ACC112 (cell line): ENCODE data around the gene HOXB7.

Source experiments
- H2AFZ ChIP-seq: fragments of 200-600 bp; sonication (generic); one replicate; pipeline ENCODE4 v1.6.0; 2017; ENCODE audit warnings: antibody characterized with exemption, low read length; ENCODE audit not compliant: unreplicated experiment
- H3K27ac ChIP-seq: fragments of 200-600 bp; sonication (generic); 2 replicates; pipeline ENCODE4 v1.5.1; 2014; ENCODE audit warnings: low read depth, mild to moderate bottlenecking, antibody characterized with exemption, low read length, moderate library complexity
- H3K27me3 ChIP-seq: fragments of 200-600 bp; sonication (generic); 2 replicates; pipeline ENCODE4 v1.6.1; 2014; ENCODE audit warnings: mild to moderate bottlenecking, antibody characterized with exemption, low read length, moderate library complexity, mixed read lengths; ENCODE audit not compliant: insufficient read depth
- H3K36me3 ChIP-seq: fragments of 200-600 bp; sonication (generic); 2 replicates; pipeline ENCODE4 v1.6.1; 2016; ENCODE audit warnings: mild to moderate bottlenecking, antibody characterized with exemption, low read length, moderate library complexity, mixed read lengths; ENCODE audit not compliant: insufficient read depth
- H3K4me1 ChIP-seq: fragments of 200-600 bp; sonication (generic); one replicate; pipeline ENCODE4 v1.6.1; 2016; ENCODE audit warnings: low read length, mixed read lengths; ENCODE audit not compliant: insufficient read depth, unreplicated experiment, control insufficient read depth
- H3K4me3 ChIP-seq: fragments of 200-600 bp; sonication (generic); 2 replicates; pipeline ENCODE4 v1.5.1; 2014; ENCODE audit warnings: mild to moderate bottlenecking, low read depth, low read length
- H3K79me2 ChIP-seq: fragments of 200-600 bp; sonication (generic); one replicate; pipeline ENCODE4 v1.6.0; 2016; ENCODE audit warnings: low read length; ENCODE audit not compliant: control insufficient read depth, unreplicated experiment, insufficient read depth

HOXB7 gene

GRCh38 chr17:48596000-48596734 lies 14.7 kb downstream of the HOXB7 start:
- Histone ChIP-seq H3K27me3 (peaks cover 99% of the 10 kb centered on the region), H3K4me1 (no peaks in the 10 kb centered on the region), H3K36me3 (no peaks in the 10 kb centered on the region), H2AFZ (no peak overlapping the region), H3K79me2 (no peaks in the 10 kb centered on the region), H3K27ac (no peak overlapping the region), H3K4me3 (no peak overlapping the region)

GRCh38 chr17:48595278-48595999 lies 15.4 kb downstream of the HOXB7 start:
- H3K79me2 ChIP-seq, result no peaks in the 10 kb centered on the region
- no peak overlapping the region for H3K4me3 ChIP-seq
- no peaks in the 10 kb centered on the region for H3K4me1 ChIP-seq
- no peak overlapping the region for H2AFZ ChIP-seq
- no peak overlapping the region for H3K27ac ChIP-seq
- H3K27me3 ChIP-seq, result peaks cover 99% of the 10 kb centered on the region
- H3K36me3 ChIP-seq, result no peaks in the 10 kb centered on the region

DNA sequence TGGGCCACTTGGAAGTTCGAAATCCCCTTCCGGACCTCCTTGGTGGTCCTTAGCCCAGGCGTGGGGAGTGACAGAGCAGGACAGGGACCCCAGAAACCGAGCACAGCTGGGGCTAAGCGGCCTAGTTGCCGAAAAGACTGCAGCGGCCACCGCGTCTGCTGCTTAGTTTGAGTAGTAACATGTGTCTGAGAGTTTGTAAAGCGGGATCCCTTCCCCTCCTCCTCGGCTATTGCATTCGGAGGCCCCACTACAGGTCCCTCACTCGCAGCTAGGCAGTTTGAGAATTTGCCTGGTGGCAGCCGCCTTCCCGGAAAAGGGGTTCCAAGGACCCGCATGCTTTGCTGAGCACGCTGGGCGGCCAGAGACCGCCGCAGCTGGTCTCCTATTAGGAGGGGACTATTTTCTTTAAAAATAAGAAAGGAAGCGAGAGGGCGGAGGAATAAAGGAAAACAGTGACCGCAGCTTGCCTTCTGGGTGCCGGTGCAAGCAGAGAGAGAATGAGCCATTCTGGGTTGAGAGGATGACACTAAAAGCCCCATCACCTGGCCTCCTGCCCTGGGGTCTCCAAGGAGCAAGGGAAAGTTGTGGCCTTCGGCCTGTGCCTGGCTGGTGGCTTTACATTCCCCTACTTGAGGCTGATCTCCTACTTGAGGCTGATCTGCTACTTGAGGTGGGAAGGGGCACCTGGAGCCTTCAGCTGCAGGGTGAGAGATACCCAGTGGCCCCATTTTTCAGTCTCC lies 16.1 kb downstream of the HOXB7 start:
- no peaks in the 10 kb centered on the region for H3K36me3 ChIP-seq
- peaks cover 99% of the 10 kb centered on the region for H3K27me3 ChIP-seq
- no peaks in the 10 kb centered on the region for H3K4me1 ChIP-seq
- H2AFZ ChIP-seq, result no peak overlapping the region
- H3K27ac ChIP-seq, result no peak overlapping the region
- no peaks in the 10 kb centered on the region for H3K79me2 ChIP-seq
- H3K4me3 ChIP-seq, result no peak overlapping the region

- no peaks in the 10 kb centered on the region for H3K36me3 ChIP-seq
- H3K4me1 ChIP-seq, result no peaks in the 10 kb centered on the region
- H2AFZ ChIP-seq, result no peak overlapping the region
- H3K27ac ChIP-seq, result no peak overlapping the region
- H3K79me2 ChIP-seq, result no peaks in the 10 kb centered on the region
- H3K27me3 ChIP-seq, result peaks cover 99% of the 10 kb centered on the region
- H3K4me3 ChIP-seq, result peak overlapping the region; percentile 39; the same call in 1 of the 2 replicates
Measured at GRCh38 chr17:48593840-48594537, 16.8 kb downstream of the HOXB7 start.

DNA sequence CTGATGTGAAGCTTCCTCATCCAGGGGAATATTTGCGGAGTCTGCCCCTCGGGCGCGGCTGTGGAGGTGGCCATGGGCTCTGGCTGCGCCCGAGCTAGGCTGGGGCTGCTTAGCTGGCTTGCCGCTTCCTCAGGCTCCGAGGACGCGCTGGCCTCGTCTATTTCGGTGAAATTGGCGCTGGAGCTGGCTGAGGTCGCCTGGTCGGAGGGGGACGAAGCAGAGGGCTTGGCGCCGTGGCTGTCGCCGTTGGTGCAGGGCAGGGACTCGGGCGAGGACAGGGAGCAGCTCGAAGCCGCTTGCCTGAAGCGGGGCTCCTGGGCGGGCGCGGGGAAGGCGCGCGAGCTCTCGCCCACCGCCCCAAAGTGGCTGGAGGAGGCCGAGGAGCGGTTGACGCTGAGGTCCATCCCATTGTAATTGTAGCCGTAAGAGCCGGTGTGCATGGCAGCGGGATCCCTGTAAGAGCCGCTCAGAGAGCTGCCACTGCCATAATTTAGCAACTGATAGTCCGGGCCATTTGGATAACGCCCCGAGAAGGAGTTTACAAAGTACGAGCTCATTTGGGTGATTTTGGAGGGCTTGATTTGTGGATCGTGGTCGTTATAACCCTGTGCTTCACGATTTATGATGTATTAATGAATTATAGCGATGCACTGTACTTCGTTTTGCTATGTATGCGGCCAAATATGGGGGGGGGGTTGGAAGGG lies 17.5 kb downstream of the HOXB7 start, which contains the start of gene HOXB5:
Gene HOXB5, minus strand, starts transcription at position 654 of the 704 bp plus-strand sequence. Its CDS starts 97 bp downstream, at position 557.
- Histone ChIP-seq H3K27me3 (peaks cover 99% of the 10 kb centered on the region), H3K27ac (no peak within 1 kb of the TSS), H2AFZ (no peak within 1 kb of the TSS), H3K4me3 (peak within 1 kb of the TSS; percentile 40), H3K79me2 (no peaks in the 10 kb centered on the region), H3K36me3 (no peaks in the 10 kb centered on the region), H3K4me1 (no peaks in the 10 kb centered on the region)

DNA sequence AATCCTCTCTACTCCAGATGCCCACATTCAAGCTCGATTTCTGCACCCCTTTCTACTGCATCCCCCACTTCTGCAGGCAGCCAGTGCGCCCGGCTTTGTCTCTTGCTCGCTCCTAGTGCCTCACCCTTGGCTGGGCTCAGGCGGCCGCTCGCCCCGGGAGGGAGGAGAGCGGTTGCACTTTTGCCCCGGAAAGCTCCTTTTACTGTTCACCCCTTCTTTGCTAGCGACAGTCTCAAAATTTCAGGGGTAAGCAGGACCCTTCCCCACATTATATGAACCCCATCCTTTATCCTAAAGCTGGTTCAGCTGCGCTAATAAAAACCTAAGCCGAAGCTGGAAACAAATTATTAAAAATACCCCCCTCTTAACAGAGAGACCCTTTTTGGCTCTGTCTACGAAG lies 18.2 kb downstream of the HOXB7 start:
- H3K27me3 ChIP-seq, result peaks cover 99% of the 10 kb centered on the region
- H3K36me3 ChIP-seq, result no peaks in the 10 kb centered on the region
- H3K27ac ChIP-seq, result no peak overlapping the region
- no peak overlapping the region for H3K4me3 ChIP-seq
- no peaks in the 10 kb centered on the region for H3K4me1 ChIP-seq
- H2AFZ ChIP-seq, result no peak overlapping the region
- H3K79me2 ChIP-seq, result no peaks in the 10 kb centered on the region

GRCh38 chr17:48592057-48592514 lies 18.7 kb downstream of the HOXB7 start:
- H3K27me3 ChIP-seq, result peaks cover 99% of the 10 kb centered on the region
- H3K79me2 ChIP-seq, result no peaks in the 10 kb centered on the region
- H3K27ac ChIP-seq, result no peak overlapping the region
- H3K4me3 ChIP-seq, result no peak overlapping the region
- no peaks in the 10 kb centered on the region for H3K36me3 ChIP-seq
- no peak overlapping the region for H2AFZ ChIP-seq
- H3K4me1 ChIP-seq, result no peaks in the 10 kb centered on the region

- Histone ChIP-seq H3K27ac (no peak overlapping the region), H3K79me2 (no peaks in the 10 kb centered on the region), H3K36me3 (no peaks in the 10 kb centered on the region), H2AFZ (no peak overlapping the region), H3K4me1 (no peaks in the 10 kb centered on the region), H3K27me3 (peaks cover 99% of the 10 kb centered on the region), H3K4me3 (no peak overlapping the region)
Measured at GRCh38 chr17:48591255-48592056, 19.4 kb downstream of the HOXB7 start.

DNA sequence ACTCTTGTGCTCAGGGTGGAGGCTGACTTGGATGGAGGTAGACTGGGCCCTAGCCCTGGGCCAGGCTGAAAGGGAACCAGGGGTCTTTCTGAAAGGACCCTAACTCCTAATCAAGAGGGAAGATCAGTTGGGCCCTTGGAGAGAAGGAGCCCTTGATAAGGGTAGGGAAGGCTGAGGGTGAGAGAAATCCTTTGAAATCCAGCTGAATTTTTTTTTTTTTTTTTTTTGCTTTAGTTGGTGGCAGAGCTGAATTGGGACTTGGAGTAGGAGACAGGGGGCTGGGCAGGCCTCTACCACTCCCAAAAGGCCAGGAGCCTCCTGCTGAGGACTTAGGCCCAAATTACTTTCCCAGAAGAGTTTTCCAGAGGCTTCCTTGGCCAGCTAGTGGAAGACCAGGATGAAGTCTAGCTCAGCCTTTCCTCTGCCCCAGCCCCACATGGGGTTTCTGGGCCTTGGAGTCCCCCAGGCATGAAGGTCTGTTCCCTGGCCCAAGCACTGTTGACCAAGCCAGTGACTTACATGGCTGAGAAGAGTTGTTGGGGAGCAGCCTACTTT lies 20.1 kb downstream of the HOXB7 start:
- H3K4me1 ChIP-seq, result no peaks in the 10 kb centered on the region
- no peak overlapping the region for H3K27ac ChIP-seq
- H2AFZ ChIP-seq, result no peak overlapping the region
- H3K4me3 ChIP-seq, result no peak overlapping the region
- H3K79me2 ChIP-seq, result no peaks in the 10 kb centered on the region
- peaks cover 99% of the 10 kb centered on the region for H3K27me3 ChIP-seq
- H3K36me3 ChIP-seq, result no peaks in the 10 kb centered on the region
